ENCODE results near the gene CALN1.

- TF ChIP-seq CTCF (IDR thresholded peaks at IDR 0.05) (no peak), POLR2A (IDR thresholded peaks at IDR 0.05) (no peak), EP300 (IDR thresholded peaks at IDR 0.05) (no peak)
Observed at GRCh38 chr7:71935674-71936073, 476.5 kb downstream of the CALN1 start.

All from ovary (tissue), 3 donors.